Muscle of arm (tissue), 12 donors: ENCODE measurements around the gene GMDS. TPM values are rescaled to one million over a fixed set of nuclear protein-coding genes. Genes with fewer than 3 reads are reported as not detected.

Source experiments
- DNase-seq: peaks from one replicate; pipeline ENCODE4 v3.0.0-alpha.2; 2013
- polyA plus RNA-seq, 12 donors: library from polyadenylated mRNA; unstranded; fragments of 120-200 nt; gene quantifications; one replicate each; pipeline ENCODE4 v1.2.1, GENCODE V29; 2013; ENCODE audit not compliant: insufficient read length in 12 of 12

Gene GMDS
- polyA plus RNA-seq, 12 donors: 8.6 to 22.6 (median 10.5) TPM; not detected in 1

DNA sequence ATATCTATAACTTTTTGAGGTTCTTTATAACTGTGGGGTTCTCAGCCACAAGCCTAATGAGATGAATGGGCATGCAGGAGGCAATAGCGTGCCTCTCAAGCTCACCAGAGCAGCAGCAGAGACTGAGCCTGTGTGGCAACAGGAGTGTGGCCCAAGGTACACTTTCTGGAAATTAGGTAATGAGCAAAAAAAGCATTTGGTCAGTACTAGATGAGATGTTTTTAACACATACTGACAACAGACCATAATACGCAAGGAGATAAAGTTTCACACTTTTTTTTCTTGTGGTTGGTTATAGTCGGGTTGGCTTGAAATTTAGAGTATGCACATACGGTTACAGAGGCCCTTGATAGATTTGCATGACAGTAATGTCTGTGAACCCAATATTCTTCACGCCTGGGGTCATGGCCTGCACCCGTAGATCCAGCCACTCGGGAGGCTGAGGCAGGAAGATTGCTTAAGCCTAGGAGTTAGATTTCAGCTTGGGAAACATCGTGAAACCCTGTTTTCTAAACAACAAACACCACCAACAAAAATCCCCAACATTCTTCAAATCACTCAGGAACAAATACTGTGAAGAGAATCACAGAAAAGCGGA, 300.1 kb downstream of the GMDS start:
- no peak for DNase-seq

DNA sequence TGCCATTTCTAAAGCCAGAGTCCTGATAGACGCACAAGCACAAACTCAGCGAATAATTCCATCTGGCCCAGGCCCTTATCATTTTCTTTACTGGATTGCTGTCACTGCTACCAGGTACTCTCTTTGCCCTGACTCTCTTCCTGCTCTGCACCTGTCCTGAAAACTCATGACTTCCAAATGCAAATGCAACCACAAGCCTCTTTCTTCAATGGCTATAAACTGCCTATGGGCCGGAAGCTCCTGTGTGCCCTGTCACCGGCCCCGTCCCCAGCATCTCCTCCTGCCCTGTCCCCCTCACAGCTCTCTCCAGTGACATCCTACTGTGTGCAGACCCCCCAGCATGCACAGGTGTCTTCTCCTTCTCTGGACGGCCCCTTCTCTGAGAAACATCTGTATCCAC, 302.6 kb downstream of the GMDS start:
- DNase-seq: no peak

- no peak for DNase-seq
These were observed 303.9 kb downstream of the GMDS start for GRCh38 chr6:1941534-1941933.

DNA sequence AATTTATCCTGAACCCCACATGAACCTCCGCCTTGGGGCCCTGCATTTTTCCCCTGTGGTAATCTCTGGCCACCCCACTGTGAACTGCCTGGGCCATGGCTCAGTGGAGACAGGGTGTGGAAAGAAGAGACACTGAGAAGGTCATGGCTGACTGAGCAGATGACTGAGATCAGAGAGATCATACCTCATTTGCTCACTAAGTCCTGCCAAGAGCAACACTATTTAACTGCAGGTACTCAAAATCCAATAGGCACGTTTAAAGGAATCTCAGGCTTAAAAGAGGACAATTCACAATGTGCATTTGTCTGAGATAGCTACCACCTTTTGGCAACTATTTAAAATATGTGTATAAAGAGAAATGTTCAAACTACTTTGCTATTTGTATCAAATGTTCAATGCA, 305.0 kb downstream of the GMDS start:
- DNase-seq: no peak

GRCh38 chr6:1933292-1933691, 312.1 kb downstream of the GMDS start:
- no peak for DNase-seq

DNA sequence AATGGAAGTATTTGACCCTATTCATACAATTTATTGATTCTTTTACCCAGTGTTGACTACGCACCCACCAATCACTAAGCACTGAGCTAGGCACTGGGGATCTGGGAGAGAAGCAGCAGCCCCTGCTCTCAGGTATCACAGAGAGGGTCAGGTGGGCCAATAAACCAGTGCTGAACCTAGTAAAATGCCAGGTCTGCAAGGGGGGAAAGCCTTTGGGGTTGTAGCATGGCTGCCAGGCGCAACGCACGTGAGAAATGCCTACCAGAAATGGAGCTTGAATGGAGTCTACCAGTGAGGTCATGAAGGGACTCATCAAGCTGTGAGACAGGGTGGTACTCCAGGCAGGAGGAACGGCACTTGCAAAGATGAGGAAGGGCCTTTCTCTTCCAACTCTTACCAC, 313.6 kb downstream of the GMDS start:
- DNase-seq: no peak

DNA sequence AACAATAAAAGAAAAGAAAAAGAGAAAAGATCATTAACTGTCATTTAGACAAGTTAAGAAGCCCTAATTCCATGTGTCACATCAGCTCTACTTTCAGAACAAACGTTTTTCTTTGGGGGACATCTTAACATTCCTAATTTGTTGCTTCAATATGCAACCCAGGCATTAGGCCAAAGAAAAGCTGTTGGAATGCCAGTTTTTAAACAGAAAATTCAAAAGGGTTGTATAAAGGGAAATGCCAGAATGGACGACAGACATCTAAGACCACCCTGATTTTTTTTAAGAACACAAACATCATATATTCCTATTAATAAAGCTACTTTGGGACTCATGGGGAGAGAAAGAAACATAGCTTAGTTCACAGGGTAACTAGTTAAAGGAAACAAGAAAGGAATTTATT, 315.0 kb downstream of the GMDS start:
- no peak for DNase-seq

GRCh38 chr6:1929931-1930330, 315.5 kb downstream of the GMDS start:
- no peak for DNase-seq

GRCh38 chr6:1925743-1926430, 319.5 kb downstream of the GMDS start:
- DNase-seq: no peak

- DNase-seq: no peak
These were observed 322.0 kb downstream of the GMDS start for GRCh38 chr6:1923449-1923848.

- DNase-seq: no peak
These were observed 327.6 kb downstream of the GMDS start for GRCh38 chr6:1917626-1918371.

GRCh38 chr6:1916334-1917070, 328.9 kb downstream of the GMDS start:
- no peak for DNase-seq

- DNase-seq: no peak
These were observed 330.2 kb downstream of the GMDS start for GRCh38 chr6:1915226-1915625.

- DNase-seq: no peak
These were observed 331.8 kb downstream of the GMDS start for GRCh38 chr6:1913577-1913976.

DNA sequence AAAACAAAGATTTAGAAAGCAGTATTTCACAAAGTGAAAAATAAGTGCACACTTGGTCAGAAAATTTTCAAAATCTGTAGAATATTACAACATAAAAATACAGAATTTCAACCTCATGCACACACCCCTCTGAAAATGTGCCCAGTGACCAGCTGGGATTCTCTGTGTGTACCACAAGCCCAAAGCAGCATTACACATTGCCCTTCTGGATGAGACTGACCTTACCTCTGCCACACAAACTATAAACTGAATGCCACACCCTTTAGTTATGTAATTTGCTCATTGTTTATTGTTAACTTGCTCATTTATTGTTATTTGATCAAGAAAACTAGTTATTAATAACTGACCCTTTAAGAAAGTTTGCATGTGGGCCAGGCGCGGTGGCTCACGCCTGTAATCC, 332.7 kb downstream of the GMDS start:
- DNase-seq: no peak

- no peak for DNase-seq
These were observed 333.9 kb downstream of the GMDS start for GRCh38 chr6:1911474-1911873.

DNA sequence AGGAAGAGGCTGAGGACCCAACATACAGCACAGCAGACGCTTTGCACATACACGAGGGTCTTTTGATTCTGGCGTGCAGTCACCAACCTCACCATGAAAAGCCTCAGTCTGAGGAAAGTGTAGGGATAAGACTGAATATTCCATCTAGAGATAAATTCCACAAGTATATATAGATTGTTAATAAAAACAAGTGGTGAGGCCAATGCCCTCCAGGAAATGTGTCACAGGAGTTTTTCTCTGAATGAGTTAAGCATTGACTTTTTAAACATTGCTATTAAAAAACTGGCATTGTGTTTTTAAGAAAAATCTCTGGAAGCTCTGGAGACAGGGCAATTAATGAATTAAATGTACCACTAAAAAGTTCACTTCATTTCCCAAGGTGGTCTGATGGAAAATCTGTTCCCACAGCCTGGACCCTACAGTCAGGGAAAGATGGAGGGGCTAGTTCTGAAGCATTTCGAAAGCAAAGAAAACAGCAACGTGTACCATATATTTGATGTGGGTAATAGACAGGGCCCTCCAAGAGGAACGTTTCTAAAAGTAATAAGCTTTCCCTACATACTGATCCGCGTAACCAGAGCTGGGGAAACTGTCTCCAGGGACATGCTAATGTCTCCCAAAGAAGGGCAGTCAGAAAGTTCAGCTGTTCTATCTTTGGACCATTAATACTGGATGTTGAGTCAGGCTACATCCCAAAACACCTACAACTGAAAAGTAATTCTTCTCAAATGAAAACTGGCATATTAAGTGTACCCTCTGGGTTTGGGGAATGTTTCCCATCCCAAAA, 334.6 kb downstream of the GMDS start:
- DNase-seq: no peak

DNA sequence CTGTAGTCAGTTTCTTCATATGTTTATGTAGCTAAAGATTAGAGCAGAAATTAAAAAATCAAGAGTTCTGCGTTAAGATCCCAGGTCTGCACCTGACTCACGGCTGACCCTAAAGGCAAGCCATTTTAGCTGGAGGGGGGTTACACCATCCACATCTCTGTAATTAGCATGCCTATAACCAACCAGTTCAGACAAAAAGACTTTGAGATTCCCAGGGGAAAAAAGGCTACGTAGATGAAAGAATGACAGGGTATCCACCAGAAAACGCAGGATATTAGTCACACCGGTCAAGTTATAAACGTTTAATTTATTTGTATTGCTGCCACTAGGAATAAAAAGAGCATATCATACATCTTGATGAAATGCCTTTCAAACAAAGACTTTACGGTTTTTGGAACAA, 336.6 kb downstream of the GMDS start:
- no peak for DNase-seq

- DNase-seq: no peak
These were observed 338.8 kb downstream of the GMDS start for GRCh38 chr6:1906609-1907008.

GRCh38 chr6:1906014-1906413, 339.4 kb downstream of the GMDS start:
- DNase-seq: no peak

- no peak for DNase-seq
These were observed 340.5 kb downstream of the GMDS start for GRCh38 chr6:1904898-1905297.

- DNase-seq: no peak
These were observed 341.0 kb downstream of the GMDS start for GRCh38 chr6:1904466-1904799.
